GM12878 (cell line): ENCODE data around the gene PRR11. TPM values are rescaled to one million over a fixed set of nuclear protein-coding genes. Genes with fewer than 3 reads are reported as not detected.

ENCODE experiments used
- CEBPB ChIP-seq, 2 experiments: fragments of 150-350 bp in 1 of 2; IDR thresholded peaks; 2 replicates each; pipeline ENCODE4 v1.6.1; 2012 to 2014; ENCODE audit warnings: low read depth in 2 of 2, low read length in 2 of 2, borderline replicate concordance in 1 of 2, inconsistent platforms in 1 of 2
- CEBPZ ChIP-seq: fragments of 150-350 bp; IDR thresholded peaks from 2 replicates; pipeline ENCODE4 v1.6.1; 2016; ENCODE audit warnings: low read depth, low read length
- CHD1 ChIP-seq: IDR thresholded peaks from 2 replicates; pipeline ENCODE4 v1.6.1; 2012; ENCODE audit warnings: low read depth, low read length, improper control_type of control experiment
- E4F1 ChIP-seq: fragments of 450-650 bp; IDR thresholded peaks from 2 replicates; pipeline ENCODE4 v1.6.1; 2018; ENCODE audit warnings: borderline replicate concordance, mild to moderate bottlenecking; ENCODE audit not compliant: partially characterized antibody
- GABPA ChIP-seq: IDR thresholded peaks from 2 replicates; pipeline ENCODE4 v1.6.1; 2014; ENCODE audit warnings: antibody characterized with exemption, low read depth, mild to moderate bottlenecking, inconsistent platforms
- HSF1 ChIP-seq: fragments of 150-350 bp; IDR thresholded peaks from 2 replicates; pipeline ENCODE4 v1.6.1; 2014; ENCODE audit warnings: mild to moderate bottlenecking, low read depth, low read length
- NRF1 ChIP-seq: conservative IDR thresholded peaks from 2 replicates; pipeline ENCODE4 v1.6.1; 2011; ENCODE audit warnings: mild to moderate bottlenecking, low read depth, low read length, improper control_type of control experiment
- PAX5 ChIP-seq: IDR thresholded peaks from 2 replicates; pipeline ENCODE4 v1.6.1; 2011; ENCODE audit warnings: low read depth, low read length, borderline replicate concordance
- SIN3A ChIP-seq: IDR thresholded peaks from 2 replicates; pipeline ENCODE4 v1.6.1; 2012; ENCODE audit warnings: low read depth, low read length, improper control_type of control experiment
- ZBED1 ChIP-seq: IDR thresholded peaks from 2 replicates; pipeline ENCODE4 v1.6.1; 2016; ENCODE audit warnings: borderline replicate concordance
- ZBTB11 ChIP-seq: fragments of 450-650 bp; formaldehyde crosslinking; IDR thresholded peaks from 2 replicates; pipeline ENCODE4 v1.5.0; 2022; ENCODE audit warnings: mild to moderate bottlenecking, missing genetic modification characterization
- ZNF24 ChIP-seq: fragments of 450-650 bp; IDR thresholded peaks from 2 replicates; pipeline ENCODE4 v1.6.1; 2017; ENCODE audit warnings: antibody characterized with exemption, mild to moderate bottlenecking
- polyA plus RNA-seq, 11 experiments: library from polyadenylated mRNA; depleted of rRNA in 4 of 11; unstranded in 6 of 11; stranded (reverse) in 5 of 11; fragments of >200 nt; fragmentation: Nextera tagmentation in 4 of 11; fragmentation: Illumina TruSeq in 1 of 11; extraction: Ambion mirVana in 4 of 11; extraction: Trizol in 1 of 11; gene quantifications; 1 replicate in 1 of 11; 2 replicates in 10 of 11; pipeline versions ENCODE4 v1.2.1 to v1.2.3, GENCODE V29; 2011 to 2016; ENCODE audit warnings: inconsistent platforms in 2 of 11, missing spikeins in 2 of 11, low read depth in 1 of 11
- total RNA-seq, 4 experiments: library from RNA; depleted of rRNA in 3 of 4; stranded (reverse); fragments of >200 nt in 3 of 4; fragmentation: Illumina TruSeq in 1 of 4; extraction: Trizol in 1 of 4; gene quantifications; 2 replicates each; pipeline versions ENCODE4 v1.2.1 to v1.2.3, GENCODE V29; 2013 to 2021
- TF ChIP-seq, protein P1 (sequence below): fragments of 450-650 bp; IDR thresholded peaks from 2 replicates; pipeline ENCODE4 v1.6.1; 2017; ENCODE audit warnings: low read depth, mild to moderate bottlenecking, moderate library complexity

The PRR11 gene
- total and polyA plus RNA-seq, 10 of the 15 experiments (the other 5 are each of a cell fraction or from before 2014, with no cell fraction given), result 20.8 to 97.0 (median 48.3) TPM

DNA sequence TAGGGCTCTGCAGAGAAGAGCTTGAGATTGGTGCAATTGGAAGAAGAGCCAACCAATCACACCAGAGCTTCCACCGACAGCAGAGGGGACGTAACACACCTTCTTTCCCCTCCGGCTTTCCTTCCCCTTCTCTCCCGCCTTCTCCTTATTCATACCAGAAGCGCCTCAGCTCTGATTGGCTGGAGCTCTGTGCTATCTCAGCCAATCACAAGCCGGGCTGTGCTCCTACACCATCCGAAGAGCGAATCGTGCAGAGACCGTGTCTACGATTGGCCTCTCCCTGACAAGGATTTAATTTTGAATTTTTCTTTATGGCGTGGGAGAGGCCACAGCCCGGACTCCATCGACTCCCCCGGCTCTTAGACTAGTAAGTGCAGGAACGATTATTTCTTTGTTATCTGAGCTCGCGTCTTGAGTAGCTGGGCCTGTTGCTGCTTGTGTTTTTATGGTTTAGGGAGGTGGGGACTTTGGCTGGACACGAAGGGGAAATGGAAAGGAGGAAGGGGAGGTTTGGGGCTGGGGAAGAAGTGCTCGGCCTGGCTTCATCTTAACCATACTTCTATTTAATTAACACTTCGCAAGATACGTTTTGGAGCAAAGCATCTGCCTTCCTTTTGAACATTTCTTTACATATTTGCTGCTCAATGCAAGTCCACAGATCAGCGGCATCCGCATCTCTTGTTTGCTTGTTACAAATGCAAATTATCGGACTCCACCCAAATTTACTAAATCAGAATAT lies at the start of gene PRR11 (continued):
- TF ChIP-seq CEBPZ (no peak), ZNF24 (no peak), ZBED1 (no peak), E4F1 (no peak), NRF1 (no peak), CEBPB (IDR thresholded peaks at IDR 0.05; ENCODE audit: borderline replicate concordance in 1 of 2, low read depth in 2 of 2, low read length in 2 of 2) (no peak), GABPA (0 out of 2 replicates have a peak, but pooled peaks have one; percentile 6), SIN3A (peak; percentile 99), HSF1 (no peak), ZBTB11 (CRISPR knock-in tag) (no peak), CHD1 (no peak), PAX5 (no peak; the same call in 1 of the 2 replicates)
- TF ChIP-seq, protein P1, sequence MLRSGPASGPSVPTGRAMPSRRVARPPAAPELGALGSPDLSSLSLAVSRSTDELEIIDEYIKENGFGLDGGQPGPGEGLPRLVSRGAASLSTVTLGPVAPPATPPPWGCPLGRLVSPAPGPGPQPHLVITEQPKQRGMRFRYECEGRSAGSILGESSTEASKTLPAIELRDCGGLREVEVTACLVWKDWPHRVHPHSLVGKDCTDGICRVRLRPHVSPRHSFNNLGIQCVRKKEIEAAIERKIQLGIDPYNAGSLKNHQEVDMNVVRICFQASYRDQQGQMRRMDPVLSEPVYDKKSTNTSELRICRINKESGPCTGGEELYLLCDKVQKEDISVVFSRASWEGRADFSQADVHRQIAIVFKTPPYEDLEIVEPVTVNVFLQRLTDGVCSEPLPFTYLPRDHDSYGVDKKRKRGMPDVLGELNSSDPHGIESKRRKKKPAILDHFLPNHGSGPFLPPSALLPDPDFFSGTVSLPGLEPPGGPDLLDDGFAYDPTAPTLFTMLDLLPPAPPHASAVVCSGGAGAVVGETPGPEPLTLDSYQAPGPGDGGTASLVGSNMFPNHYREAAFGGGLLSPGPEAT, result no peak
